DOHH2 (cell line): ENCODE measurements around the gene CTU1.
A peak's percentile ranks its signal among the peaks of the same experiment; 100 is the strongest.

Experiments used
- H3F3A ChIP-seq: fragments of 200-600 bp; sonication (generic), shearing (Covaris generic); 2 replicates; pipeline ENCODE4 v1.6.0; 2016; ENCODE audit warnings: antibody characterized with exemption, mild to moderate bottlenecking; ENCODE audit not compliant: control insufficient read depth, insufficient read depth
- H3K27ac ChIP-seq: fragments of 200-600 bp; sonication (generic); 2 replicates; pipeline ENCODE4 v1.5.1; 2014; ENCODE audit warnings: low read depth, mild to moderate bottlenecking, low read length, moderate library complexity
- H3K27me3 ChIP-seq: fragments of 200-600 bp; sonication (generic); 2 replicates; pipeline ENCODE4 v1.6.1; 2014; ENCODE audit warnings: mild to moderate bottlenecking, low read length, mixed read lengths; ENCODE audit not compliant: control insufficient read depth
- H3K36me3 ChIP-seq: fragments of 200-600 bp; sonication (generic); 2 replicates; pipeline ENCODE4 v1.6.1; 2014; ENCODE audit warnings: mild to moderate bottlenecking, low read length, moderate library complexity, mixed read lengths; ENCODE audit not compliant: control insufficient read depth
- H3K4me1 ChIP-seq: fragments of 200-600 bp; sonication (generic); 2 replicates; pipeline ENCODE4 v1.6.1; 2014; ENCODE audit warnings: mild to moderate bottlenecking, low read length, mixed read lengths; ENCODE audit not compliant: control insufficient read depth
- H3K4me2 ChIP-seq: fragments of 200-600 bp; sonication (generic); 2 replicates; pipeline ENCODE4 v1.6.0; 2014; ENCODE audit warnings: mild to moderate bottlenecking, low read length, moderate library complexity
- H3K4me3 ChIP-seq: fragments of 200-600 bp; sonication (generic); 2 replicates; pipeline ENCODE4 v1.5.1; 2014; ENCODE audit warnings: mild to moderate bottlenecking, low read length, mixed read lengths
- H3K79me2 ChIP-seq: fragments of 200-600 bp; sonication (generic); 2 replicates; pipeline ENCODE4 v1.6.1; 2014; ENCODE audit warnings: mild to moderate bottlenecking, low read length, mixed read lengths; ENCODE audit not compliant: control insufficient read depth
- H3K9me2 ChIP-seq: fragments of 200-600 bp; sonication (generic); replicated peaks from 2 replicates; pipeline ENCODE4 v1.6.1; 2014; ENCODE audit warnings: mild to moderate bottlenecking, low read length, mixed read lengths; ENCODE audit not compliant: control insufficient read depth
- H3K9me3 ChIP-seq: fragments of 200-600 bp; sonication (generic); 2 replicates; pipeline ENCODE4 v1.6.1; 2014; ENCODE audit warnings: antibody characterized with exemption, low read length, mixed read lengths; ENCODE audit not compliant: control insufficient read depth, insufficient read depth
- H4K20me1 ChIP-seq: fragments of 200-600 bp; sonication (generic); 2 replicates; pipeline ENCODE4 v1.6.0; 2014; ENCODE audit warnings: low read depth, mild to moderate bottlenecking, antibody characterized with exemption, low read length, moderate library complexity; ENCODE audit not compliant: control insufficient read depth, insufficient read depth
- EZH2phosphoT487 ChIP-seq: fragments of 200-600 bp; sonication (generic); IDR thresholded peaks from 2 replicates; pipeline ENCODE4 v1.6.1; 2017; ENCODE audit warnings: borderline replicate concordance, mild to moderate bottlenecking, antibody characterized with exemption, low read length, moderate library complexity, mixed read lengths
- TF ChIP-seq, protein P1 (sequence below): fragments of 200-600 bp; sonication (generic); IDR thresholded peaks from one replicate; pipeline ENCODE4 v1.5.1; 2014; ENCODE audit warnings: antibody characterized with exemption, mild to moderate bottlenecking, low read depth, low read length; ENCODE audit not compliant: poor library complexity, severe bottlenecking

CTU1 gene

DNA sequence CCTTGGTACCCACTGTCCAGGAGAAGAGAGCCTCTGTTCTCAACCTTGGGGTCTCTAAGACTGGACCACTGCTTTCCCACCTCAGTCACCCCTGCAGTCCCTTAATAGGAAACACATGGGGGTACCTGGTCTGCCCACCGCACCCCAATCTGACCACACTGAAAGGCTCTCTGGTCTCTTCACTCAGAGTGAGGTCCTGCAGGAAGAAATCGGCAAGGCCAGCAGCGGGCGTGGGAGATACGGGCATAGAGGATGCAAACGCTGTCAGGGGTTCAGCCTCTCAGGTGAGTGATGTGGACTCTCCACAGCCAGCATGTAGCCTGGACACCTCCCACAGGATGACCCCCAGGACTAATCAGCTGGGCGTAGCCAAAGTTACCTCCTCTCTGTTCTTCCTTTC, 20.0 kb upstream of the CTU1 start:
- Histone ChIP-seq H3K36me3 (no peaks in the 10 kb centered on the region), H4K20me1 (no peaks in the 10 kb centered on the region), H3K9me3 (no peaks in the 10 kb centered on the region), H3K27ac (peak overlapping the region; percentile 88), H3F3A (peaks cover 25% of the 10 kb centered on the region), H3K4me1 (peaks cover 74% of the 10 kb centered on the region), H3K4me3 (peak overlapping the region; percentile 69), H3K27me3 (no peaks in the 10 kb centered on the region), H3K4me2 (peak overlapping the region; percentile 81), H3K9me2 (no peaks in the 10 kb centered on the region), H3K79me2 (no peaks in the 10 kb centered on the region)
- TF ChIP-seq, protein P1, sequence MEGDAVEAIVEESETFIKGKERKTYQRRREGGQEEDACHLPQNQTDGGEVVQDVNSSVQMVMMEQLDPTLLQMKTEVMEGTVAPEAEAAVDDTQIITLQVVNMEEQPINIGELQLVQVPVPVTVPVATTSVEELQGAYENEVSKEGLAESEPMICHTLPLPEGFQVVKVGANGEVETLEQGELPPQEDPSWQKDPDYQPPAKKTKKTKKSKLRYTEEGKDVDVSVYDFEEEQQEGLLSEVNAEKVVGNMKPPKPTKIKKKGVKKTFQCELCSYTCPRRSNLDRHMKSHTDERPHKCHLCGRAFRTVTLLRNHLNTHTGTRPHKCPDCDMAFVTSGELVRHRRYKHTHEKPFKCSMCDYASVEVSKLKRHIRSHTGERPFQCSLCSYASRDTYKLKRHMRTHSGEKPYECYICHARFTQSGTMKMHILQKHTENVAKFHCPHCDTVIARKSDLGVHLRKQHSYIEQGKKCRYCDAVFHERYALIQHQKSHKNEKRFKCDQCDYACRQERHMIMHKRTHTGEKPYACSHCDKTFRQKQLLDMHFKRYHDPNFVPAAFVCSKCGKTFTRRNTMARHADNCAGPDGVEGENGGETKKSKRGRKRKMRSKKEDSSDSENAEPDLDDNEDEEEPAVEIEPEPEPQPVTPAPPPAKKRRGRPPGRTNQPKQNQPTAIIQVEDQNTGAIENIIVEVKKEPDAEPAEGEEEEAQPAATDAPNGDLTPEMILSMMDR: no peak
- no peak for TF ChIP-seq EZH2phosphoT487

DNA sequence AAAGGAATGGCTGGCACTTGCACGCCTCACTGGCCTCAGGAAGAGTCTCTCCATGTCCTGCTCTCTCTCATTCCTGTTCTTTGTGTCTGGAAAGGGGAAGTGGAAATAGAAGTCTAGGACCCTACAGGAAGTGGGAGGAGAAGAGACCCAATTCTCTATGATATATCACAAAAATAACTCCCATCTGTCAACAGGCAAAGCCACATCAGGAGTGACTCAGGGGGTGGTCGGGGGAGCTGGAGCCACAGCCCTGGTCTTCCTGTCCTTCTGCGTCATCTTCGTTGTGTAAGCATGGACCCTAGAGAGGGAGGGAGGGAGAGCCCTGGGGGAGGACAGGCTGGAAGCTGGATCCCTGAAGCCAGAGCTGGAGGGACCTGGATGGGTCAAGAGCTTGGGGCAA, 19.5 kb upstream of the CTU1 start:
- peaks cover 78% of the 10 kb centered on the region for H3K4me1 ChIP-seq
- peaks cover 25% of the 10 kb centered on the region for H3F3A ChIP-seq
- H4K20me1 ChIP-seq: no peaks in the 10 kb centered on the region
- H3K4me2 ChIP-seq: peak overlapping the region; percentile 81
- H3K79me2 ChIP-seq: no peaks in the 10 kb centered on the region
- no peaks in the 10 kb centered on the region for H3K9me3 ChIP-seq
- TF ChIP-seq, protein P1: no peak
- no peak for TF ChIP-seq EZH2phosphoT487
- peak overlapping the region; percentile 88 for H3K27ac ChIP-seq
- no peaks in the 10 kb centered on the region for H3K27me3 ChIP-seq
- no peaks in the 10 kb centered on the region for H3K9me2 ChIP-seq
- peak overlapping the region; percentile 69 for H3K4me3 ChIP-seq
- no peaks in the 10 kb centered on the region for H3K36me3 ChIP-seq

DNA sequence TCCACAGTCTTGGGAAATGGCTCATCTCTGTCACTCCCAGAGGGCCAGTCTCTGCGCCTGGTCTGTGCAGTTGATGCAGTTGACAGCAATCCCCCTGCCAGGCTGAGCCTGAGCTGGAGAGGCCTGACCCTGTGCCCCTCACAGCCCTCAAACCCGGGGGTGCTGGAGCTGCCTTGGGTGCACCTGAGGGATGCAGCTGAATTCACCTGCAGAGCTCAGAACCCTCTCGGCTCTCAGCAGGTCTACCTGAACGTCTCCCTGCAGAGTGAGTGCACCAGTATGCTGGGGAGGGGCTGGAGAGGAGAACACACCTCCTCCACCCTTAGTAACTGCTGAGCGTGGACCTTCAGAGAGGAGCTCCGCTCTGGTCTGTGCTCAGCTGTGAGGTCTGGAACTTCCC, 18.8 kb upstream of the CTU1 start:
- no peak for TF ChIP-seq EZH2phosphoT487
- TF ChIP-seq, protein P1: no peak
- Histone ChIP-seq H3K36me3 (no peaks in the 10 kb centered on the region), H3F3A (peaks cover 25% of the 10 kb centered on the region), H4K20me1 (no peaks in the 10 kb centered on the region), H3K4me2 (peak overlapping the region; percentile 81), H3K9me2 (no peaks in the 10 kb centered on the region), H3K79me2 (no peaks in the 10 kb centered on the region), H3K9me3 (no peaks in the 10 kb centered on the region), H3K4me3 (peak overlapping the region; percentile 29), H3K27me3 (no peaks in the 10 kb centered on the region), H3K27ac (peak overlapping the region; percentile 88), H3K4me1 (peaks cover 82% of the 10 kb centered on the region)
